Upper lobe of right lung (tissue), 1 donor: ENCODE measurements around the gene CLDN7. TPM values are rescaled to one million over a fixed set of nuclear protein-coding genes. Genes with fewer than 3 reads are reported as not detected.

Experiments used
- ATAC-seq: fragments of 200-7000 bp; cut with Tn5 transposase; one replicate; pipeline ENCODE4 v1.9.1; 2020; ENCODE audit warnings: mild to moderate bottlenecking, moderate library complexity
- DNase-seq: peaks from one replicate; pipeline ENCODE4 v3.0.0-alpha.2; 2020
- H3K27ac ChIP-seq: fragments of 200-600 bp; one replicate; pipeline ENCODE4 v1.8.0; 2022
- H3K27me3 ChIP-seq: fragments of 200-600 bp; one replicate; pipeline ENCODE4 v1.8.0; 2022; ENCODE audit warnings: mild to moderate bottlenecking
- H3K36me3 ChIP-seq: fragments of 200-600 bp; one replicate; pipeline ENCODE4 v1.8.0; 2022
- H3K4me1 ChIP-seq: fragments of 200-600 bp; one replicate; pipeline ENCODE4 v1.8.0; 2022
- H3K4me3 ChIP-seq: fragments of 200-600 bp; one replicate; pipeline ENCODE4 v1.8.0; 2022; ENCODE audit warnings: mild to moderate bottlenecking
- H3K9me3 ChIP-seq: fragments of 200-600 bp; one replicate; pipeline ENCODE4 v1.8.0; 2022
- intact Hi-C: fragments of 100-400 bp; cut with DNase I; formaldehyde crosslinking; loops from one replicate; pipeline ENCODE4 v1.11.0; 2022
- total RNA-seq: library from RNA; stranded (reverse); fragmentation: NEBNext Ultra II Directional; extraction: Animal tissue kit (Norgen Biotek cat#: 25700); gene quantifications from one replicate; pipeline ENCODE4 v1.2.1, GENCODE V29; 2021
- TF ChIP-seq, protein P1 (sequence below): fragments of 200-600 bp; IDR thresholded peaks from one replicate; pipeline ENCODE4 v1.8.0; 2022; ENCODE audit warnings: antibody characterized with exemption
- donor health status: DM: no; HTN: yes; CAD: no; lungs with severe emphysema.

CLDN7 gene
- total RNA-seq, 1 donor from 2014 or later, result 117 TPM

DNA sequence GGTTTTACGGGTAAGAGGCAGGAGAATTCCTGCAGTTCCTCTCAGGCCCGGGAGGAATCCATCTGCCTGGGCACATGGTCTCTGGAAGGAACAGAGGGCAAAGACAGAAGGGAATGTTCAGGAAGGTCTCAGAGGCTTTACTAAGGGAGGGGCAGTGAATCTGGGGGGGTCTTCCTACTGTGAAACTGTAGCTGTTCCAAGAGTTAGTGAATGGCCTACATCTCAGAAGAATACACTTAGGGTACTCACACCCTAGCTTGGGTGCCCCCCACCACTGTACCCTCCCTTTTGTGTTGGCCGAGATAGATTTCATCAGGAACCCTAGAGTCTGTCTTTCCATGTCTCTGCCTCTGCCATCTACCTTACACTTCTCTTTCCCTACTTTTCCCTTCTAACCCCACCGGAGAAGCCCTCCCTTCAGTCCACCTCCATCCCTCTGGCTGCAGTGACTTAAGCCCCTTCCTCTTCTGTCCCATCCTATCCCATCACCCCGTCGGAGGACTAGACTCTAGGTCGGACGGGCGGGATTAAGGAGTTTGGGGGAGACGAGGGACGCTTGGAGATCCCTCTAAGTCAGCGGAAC is 43.0 kb downstream of the CLDN7 start:
- Histone ChIP-seq H3K27ac (peak overlapping the region; percentile 95), H3K36me3 (peaks cover 30% of the 10 kb centered on the region), H3K27me3 (no peaks in the 10 kb centered on the region), H3K9me3 (no peaks in the 10 kb centered on the region), H3K4me1 (peaks cover 59% of the 10 kb centered on the region), H3K4me3 (peak overlapping the region; percentile 98)
- intact Hi-C loops, result no loop called here
- ATAC-seq (no peak), DNase-seq (no peak)
- TF ChIP-seq, protein P1, sequence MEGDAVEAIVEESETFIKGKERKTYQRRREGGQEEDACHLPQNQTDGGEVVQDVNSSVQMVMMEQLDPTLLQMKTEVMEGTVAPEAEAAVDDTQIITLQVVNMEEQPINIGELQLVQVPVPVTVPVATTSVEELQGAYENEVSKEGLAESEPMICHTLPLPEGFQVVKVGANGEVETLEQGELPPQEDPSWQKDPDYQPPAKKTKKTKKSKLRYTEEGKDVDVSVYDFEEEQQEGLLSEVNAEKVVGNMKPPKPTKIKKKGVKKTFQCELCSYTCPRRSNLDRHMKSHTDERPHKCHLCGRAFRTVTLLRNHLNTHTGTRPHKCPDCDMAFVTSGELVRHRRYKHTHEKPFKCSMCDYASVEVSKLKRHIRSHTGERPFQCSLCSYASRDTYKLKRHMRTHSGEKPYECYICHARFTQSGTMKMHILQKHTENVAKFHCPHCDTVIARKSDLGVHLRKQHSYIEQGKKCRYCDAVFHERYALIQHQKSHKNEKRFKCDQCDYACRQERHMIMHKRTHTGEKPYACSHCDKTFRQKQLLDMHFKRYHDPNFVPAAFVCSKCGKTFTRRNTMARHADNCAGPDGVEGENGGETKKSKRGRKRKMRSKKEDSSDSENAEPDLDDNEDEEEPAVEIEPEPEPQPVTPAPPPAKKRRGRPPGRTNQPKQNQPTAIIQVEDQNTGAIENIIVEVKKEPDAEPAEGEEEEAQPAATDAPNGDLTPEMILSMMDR, result no peak

DNA sequence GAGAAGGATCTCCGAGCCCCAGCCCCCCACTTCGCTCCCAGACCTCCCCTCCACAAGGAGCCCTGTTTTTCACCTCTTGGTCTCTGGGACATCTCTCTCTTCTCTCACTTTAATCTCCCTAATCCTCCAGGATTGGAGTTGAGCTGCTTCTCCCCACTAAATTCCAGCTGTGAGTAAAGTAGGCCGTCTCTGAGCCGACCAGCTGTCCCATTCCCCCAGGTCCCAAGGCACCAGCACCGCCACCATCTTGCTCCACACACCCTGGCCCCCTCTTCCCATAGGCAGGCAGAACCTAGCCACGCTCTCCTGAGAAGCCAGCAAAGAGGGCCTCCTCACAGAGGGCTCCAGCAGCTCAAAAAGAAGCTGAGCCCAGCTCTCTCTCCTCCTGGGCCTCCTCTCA is 43.5 kb downstream of the CLDN7 start:
- Histone ChIP-seq H3K36me3 (peaks cover 25% of the 10 kb centered on the region), H3K4me3 (no peak overlapping the region), H3K4me1 (peaks cover 59% of the 10 kb centered on the region), H3K27ac (no peak overlapping the region), H3K9me3 (no peaks in the 10 kb centered on the region), H3K27me3 (no peaks in the 10 kb centered on the region)
- TF ChIP-seq, protein P1, result no peak
- intact Hi-C loops, result no loop called here
- DNase-seq (no peak), ATAC-seq (no peak)

DNA sequence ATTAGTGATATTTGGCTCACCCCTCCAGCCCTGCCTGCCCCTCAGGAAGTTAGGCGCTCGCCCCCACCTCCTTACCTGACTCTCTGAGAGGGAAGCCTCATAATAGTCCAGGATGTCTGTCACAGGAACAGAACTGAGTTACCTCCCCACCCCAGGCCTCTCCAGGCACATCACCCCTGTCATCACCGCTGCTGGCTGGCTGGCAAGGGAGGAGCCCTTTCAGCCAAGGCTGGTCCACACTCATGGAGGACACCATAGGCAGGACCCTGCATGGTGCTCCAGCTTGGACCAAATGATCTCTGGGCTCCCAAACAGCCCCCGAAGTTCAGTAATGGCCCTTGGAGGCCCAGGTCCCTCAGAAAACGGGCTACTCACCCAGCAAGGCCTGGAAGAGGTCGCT is 44.1 kb downstream of the CLDN7 start:
- Histone ChIP-seq H3K27ac (peak overlapping the region; percentile 74), H3K9me3 (no peaks in the 10 kb centered on the region), H3K4me1 (peaks cover 59% of the 10 kb centered on the region), H3K4me3 (peak overlapping the region; percentile 51), H3K36me3 (peaks cover 19% of the 10 kb centered on the region), H3K27me3 (no peaks in the 10 kb centered on the region)
- DNase-seq (no peak), ATAC-seq (no peak)
- TF ChIP-seq, protein P1, result no peak
- intact Hi-C loops, result no loop called here

DNA sequence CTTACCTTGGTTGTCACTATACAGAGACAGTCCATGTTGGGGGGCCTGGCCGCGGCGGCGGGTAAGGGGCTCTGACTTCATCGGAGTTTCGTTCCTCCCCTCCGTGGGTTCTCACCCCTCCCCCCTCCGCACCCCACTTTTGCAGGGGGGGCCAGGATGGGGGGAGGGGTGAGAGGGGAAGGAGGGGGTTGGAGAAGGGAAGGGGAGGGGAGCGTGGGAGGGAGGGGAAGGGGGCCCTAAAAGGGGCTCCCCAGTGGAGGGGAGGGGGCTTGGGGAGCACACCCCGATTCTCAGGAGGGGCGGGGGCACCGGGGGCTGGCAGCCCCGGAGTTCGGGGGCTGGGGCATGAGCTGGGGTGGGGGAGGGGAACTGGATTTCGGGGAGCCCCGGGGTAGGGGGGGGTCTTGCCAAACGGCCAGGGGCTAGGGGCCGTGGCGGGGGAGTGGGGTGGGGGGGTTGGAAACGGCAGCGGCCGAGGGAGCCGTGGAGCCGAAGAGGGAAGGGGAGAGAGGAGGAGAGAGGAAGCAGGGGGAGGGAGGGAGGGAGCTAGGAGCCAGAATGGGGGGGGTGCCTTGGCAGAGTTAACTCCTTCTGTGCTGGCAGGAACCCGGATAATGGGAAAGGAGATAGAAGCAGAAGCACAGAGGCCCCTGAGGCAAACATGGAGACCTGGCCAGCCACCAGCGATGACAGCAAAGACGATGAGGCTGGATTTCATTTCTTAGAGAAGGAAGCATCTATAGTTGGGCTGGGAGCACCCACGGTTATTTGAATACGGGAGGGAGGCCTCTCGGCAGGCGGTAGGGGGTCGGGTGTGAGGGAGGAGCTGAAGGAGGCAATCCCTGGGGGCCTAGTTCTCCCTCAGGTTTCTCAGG is 44.9 kb downstream of the CLDN7 start:
- TF ChIP-seq, protein P1, result no peak
- H3K36me3 ChIP-seq, result peaks cover 11% of the 10 kb centered on the region
- peaks cover 59% of the 10 kb centered on the region for H3K4me1 ChIP-seq
- no peaks in the 10 kb centered on the region for H3K9me3 ChIP-seq
- H3K4me3 ChIP-seq, result peak overlapping the region; percentile 51
- H3K27ac ChIP-seq, result peak overlapping the region; percentile 74
- ATAC-seq (no peak), DNase-seq (peak; percentile 69)
- intact Hi-C loops, result no loop called here
- no peaks in the 10 kb centered on the region for H3K27me3 ChIP-seq

DNA sequence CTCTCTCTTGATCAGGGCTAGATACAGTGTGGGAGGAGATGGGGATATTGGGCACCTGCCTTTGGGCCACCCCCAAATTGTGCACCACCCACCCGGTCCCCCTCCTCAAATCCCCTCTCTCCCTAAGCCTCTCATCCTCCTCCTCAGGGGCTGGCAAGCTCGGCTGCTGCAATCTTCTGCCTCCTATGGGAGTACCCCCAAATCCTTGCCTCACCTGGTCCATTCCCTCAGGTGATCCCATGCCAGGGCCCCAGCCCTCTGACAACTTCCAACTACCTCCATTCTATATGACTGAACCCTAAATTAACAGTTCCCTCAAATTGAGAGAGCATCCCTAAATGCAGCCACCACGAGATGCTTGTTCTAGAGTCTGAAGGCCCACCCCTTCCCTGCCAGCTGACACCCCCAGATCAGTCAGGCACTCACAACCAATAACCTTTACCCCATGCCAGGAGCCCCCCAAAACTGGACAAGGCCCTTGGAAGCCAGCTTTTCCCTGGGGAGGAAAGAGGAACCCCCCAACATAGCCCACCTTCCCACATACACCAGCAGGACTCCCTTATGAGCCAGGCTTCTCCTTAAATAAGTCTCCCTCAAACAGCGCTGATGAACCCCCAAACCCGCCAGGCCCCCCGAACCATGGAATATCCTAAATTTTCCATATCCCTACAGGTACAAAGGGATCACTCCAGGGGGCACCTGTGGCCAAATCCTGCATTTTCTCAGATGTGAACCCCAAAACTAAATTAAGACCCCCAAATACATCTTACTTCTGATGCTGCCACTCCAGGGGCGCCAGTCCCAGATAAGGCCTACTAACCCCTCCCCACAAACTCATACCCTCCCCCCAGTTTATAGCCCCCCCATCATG is 45.8 kb downstream of the CLDN7 start:
- H3K9me3 ChIP-seq, result no peaks in the 10 kb centered on the region
- peaks cover 58% of the 10 kb centered on the region for H3K4me1 ChIP-seq
- intact Hi-C loops, result no loop called here
- H3K4me3 ChIP-seq, result peak overlapping the region; percentile 51
- TF ChIP-seq, protein P1, result no peak
- no peaks in the 10 kb centered on the region for H3K27me3 ChIP-seq
- peaks cover 2% of the 10 kb centered on the region for H3K36me3 ChIP-seq
- no peak for DNase-seq
- peak overlapping the region; percentile 60 for H3K27ac ChIP-seq
- no peak for ATAC-seq
